Endothelial cell of umbilical vein (primary cell): Measurements from ENCODE around the gene BCS1L.

Source experiments
- CTCF ChIP-seq, 2 donors: IDR thresholded peaks; 1 replicate in 1 of 2; 2 replicates in 1 of 2; pipeline ENCODE4 v1.5.1; 2011; ENCODE audit warnings: low read length in 2 of 2, mild to moderate bottlenecking in 2 of 2, moderate library complexity in 2 of 2, control low read depth in 1 of 2, inconsistent platforms in 1 of 2, low read depth in 1 of 2; ENCODE audit not compliant: insufficient read depth in 1 of 2; ENCODE audit errors: extremely low read depth in 1 of 2
- EZH2 ChIP-seq: IDR thresholded peaks from 2 replicates; pipeline ENCODE4 v1.6.1; 2012; ENCODE audit warnings: borderline replicate concordance, low read depth, mild to moderate bottlenecking, moderate library complexity, low read length, inconsistent platforms; ENCODE audit not compliant: severe bottlenecking
- GATA2 ChIP-seq: IDR thresholded peaks from 2 replicates; pipeline ENCODE4 v1.7.0; 2011; ENCODE audit warnings: low read depth, mild to moderate bottlenecking, moderate library complexity, mixed read lengths, low read length; ENCODE audit not compliant: insufficient read length, insufficient read depth
- JUN ChIP-seq: IDR thresholded peaks from 2 replicates; pipeline ENCODE4 v1.6.1; 2011; ENCODE audit warnings: borderline replicate concordance, low read depth; ENCODE audit not compliant: insufficient read length, insufficient read depth
- MAX ChIP-seq: IDR thresholded peaks from 2 replicates; pipeline ENCODE4 v1.6.1; 2011; ENCODE audit not compliant: insufficient read depth, insufficient read length
- POLR2A ChIP-seq: IDR thresholded peaks from 2 replicates; pipeline ENCODE4 v1.6.1; 2012; ENCODE audit warnings: low read depth, mild to moderate bottlenecking, control low read depth, low read length
- POLR2AphosphoS5 ChIP-seq: IDR thresholded peaks from 2 replicates; pipeline ENCODE4 v1.6.1; 2012; ENCODE audit warnings: low read depth, mild to moderate bottlenecking, control low read depth, low read length, moderate library complexity; ENCODE audit not compliant: insufficient read depth

- TF ChIP-seq POLR2A, result no peak
- no peak for TF ChIP-seq CTCF (IDR thresholded peaks at IDR 0.05; ENCODE audit: extremely low read depth in 1 of 2, insufficient read depth in 1 of 2, low read depth in 1 of 2, low read length in 2 of 2)
- TF ChIP-seq POLR2AphosphoS5, result no peak
- no peak for TF ChIP-seq EZH2
- no peak for TF ChIP-seq MAX
- TF ChIP-seq JUN, result no peak
- no peak for TF ChIP-seq GATA2
These were observed 41.2 kb upstream of the BCS1L start for GRCh38 chr2:218618102-218618860.
